MCF 10A (cell line): ENCODE data around the gene ZNF296. TPM values are rescaled to one million over a fixed set of nuclear protein-coding genes. Genes with fewer than 3 reads are reported as not detected.

Experiments
- BruUV-seq: library from RNA; stranded (reverse); fragments of 400-500 nt; replicated peaks from 2 replicates; lab custom pipeline; 2021; lab: Mats Ljungman, UMichigan
- CTCF ChIA-PET: fragments of 300-600 bp; sonication (Branson Sonifier 250); formaldehyde crosslinking; extraction: SDS; loops from one replicate; lab custom pipeline; 2021; ENCODE audit warnings: antibody characterized with exemption, inconsistent platforms; lab: Yijun Ruan, JAX
- POLR2A ChIA-PET: fragments of 300-600, 350-650 bp; sonication (Branson Sonifier 250); formaldehyde crosslinking; extraction: SDS; loops from one replicate; lab custom pipeline; 2020; ENCODE audit warnings: antibody characterized with exemption, inconsistent platforms; lab: Yijun Ruan, JAX
- DNase-seq: peaks from one replicate; pipeline ENCODE4 v3.0.0-alpha.2; 2018; ENCODE audit not compliant: unreplicated experiment
- H3K27ac Mint-ChIP-seq: one replicate; pipeline ENCODE4 v1.8.0; 2022; ENCODE audit warnings: mild to moderate bottlenecking, low read depth, mixed read lengths; ENCODE audit not compliant: unreplicated experiment
- H3K27me3 Mint-ChIP-seq: one replicate; pipeline ENCODE4 v1.8.0; 2022; ENCODE audit warnings: mixed read lengths; ENCODE audit not compliant: insufficient read depth, unreplicated experiment
- H3K36me3 Mint-ChIP-seq: one replicate; pipeline ENCODE4 v1.8.0; 2022; ENCODE audit warnings: mild to moderate bottlenecking, moderate library complexity, mixed read lengths; ENCODE audit not compliant: insufficient read depth, unreplicated experiment
- H3K4me1 Mint-ChIP-seq: one replicate; pipeline ENCODE4 v1.8.0; 2022; ENCODE audit warnings: mixed read lengths; ENCODE audit not compliant: insufficient read depth, unreplicated experiment
- H3K4me3 Mint-ChIP-seq: one replicate; pipeline ENCODE4 v1.8.0; 2022; ENCODE audit warnings: mild to moderate bottlenecking, moderate library complexity, mixed read lengths; ENCODE audit not compliant: unreplicated experiment
- H3K9me3 Mint-ChIP-seq: one replicate; pipeline ENCODE4 v1.8.0; 2022; ENCODE audit warnings: mixed read lengths; ENCODE audit not compliant: unreplicated experiment
- CTCF ChIP-seq: fragments of 200-600 bp; IDR thresholded peaks from one replicate; pipeline ENCODE4 v1.8.0; 2022; ENCODE audit warnings: antibody characterized with exemption, mild to moderate bottlenecking; ENCODE audit not compliant: unreplicated experiment
- intact Hi-C: fragments of 100-400 bp; cut with micrococcal nuclease; formaldehyde crosslinking; loops from 2 replicates; pipeline ENCODE4 v1.14.1; 2022
- total RNA-seq: library from RNA; stranded (reverse); gene quantifications from 2 replicates; pipeline ENCODE4 v1.2.3, GENCODE V29; 2022

The ZNF296 gene
- total RNA-seq, 1 experiment from 2014 or later: 2.7 TPM

DNA sequence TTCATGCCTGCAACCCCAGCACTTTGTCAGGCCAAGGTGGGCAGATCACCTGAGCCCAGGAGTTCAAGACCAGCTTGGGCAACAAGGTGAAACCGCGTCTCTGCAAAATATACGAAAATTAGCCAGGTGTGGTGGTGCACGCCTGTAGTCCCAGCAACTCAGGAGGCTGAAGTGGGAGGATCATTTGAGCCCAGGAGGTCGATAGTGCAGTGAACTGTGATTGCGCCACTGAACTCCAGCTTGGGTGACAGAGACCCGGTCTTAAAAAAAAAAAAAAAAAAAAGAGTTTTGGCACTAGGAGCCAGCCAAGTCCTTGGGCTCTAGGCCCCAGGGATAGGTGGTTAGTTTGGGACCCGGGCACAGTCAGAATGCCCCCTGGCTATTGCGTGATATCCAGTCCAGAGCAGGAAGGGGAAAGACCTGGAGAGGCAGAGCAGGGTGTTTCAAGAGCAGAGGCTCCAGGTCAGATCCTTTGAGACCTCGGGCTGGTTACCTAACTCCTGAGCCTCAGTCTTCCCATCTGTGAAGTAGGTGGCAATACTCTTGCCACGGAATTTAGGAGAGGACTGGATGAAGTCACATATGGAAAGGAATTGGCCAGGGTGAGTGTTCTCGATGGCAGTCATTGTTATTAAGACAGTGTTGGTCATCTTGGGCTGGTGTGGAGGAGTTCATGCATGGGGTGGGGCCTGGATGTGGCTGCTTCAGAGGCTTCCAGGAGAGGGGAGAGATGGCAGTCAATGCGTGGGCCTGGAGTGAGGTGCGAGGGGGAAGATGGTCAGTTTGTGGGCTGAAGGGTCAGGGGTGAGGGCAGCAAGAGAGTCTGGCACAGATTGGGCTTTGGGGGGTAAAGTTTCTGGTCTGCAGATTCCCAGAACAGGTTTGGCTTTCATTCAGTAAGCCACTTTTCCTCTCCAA lies 19.5 kb upstream of the ZNF296 start:
- CTCF ChIA-PET: interaction anchor here (0.6 kb wide), 1 partner anchor 45 kb away, joined by 3 read pairs; no protein-coding TSS in a partner anchor
- Mint-ChIP-seq H3K4me1 (peaks cover 63% of the 10 kb centered on the region), H3K27me3 (no peaks in the 10 kb centered on the region), H3K9me3 (no peaks in the 10 kb centered on the region), H3K27ac (peak overlapping the region; percentile 57), H3K36me3 (peaks cover 19% of the 10 kb centered on the region), H3K4me3 (no peak overlapping the region)
- DNase-seq: no peak
- no peak for TF ChIP-seq CTCF
- BruUV-seq: no TSS peak
- intact Hi-C loops: loop anchor here (10.0 kb wide), 2 partner anchors 149 to 239 kb away; partner anchors contain the start of gene EXOC3L2
- POLR2A ChIA-PET: interaction anchor here (1.3 kb wide), 1 partner anchor 8 kb away, joined by 3 read pairs; no protein-coding TSS in a partner anchor

GRCh38 chr19:45094707-45095106 lies 18.4 kb upstream of the ZNF296 start:
- Mint-ChIP-seq H3K27ac (peak overlapping the region; percentile 98), H3K27me3 (no peaks in the 10 kb centered on the region), H3K4me3 (peak overlapping the region; percentile 87), H3K4me1 (peaks cover 62% of the 10 kb centered on the region), H3K36me3 (peaks cover 19% of the 10 kb centered on the region), H3K9me3 (no peaks in the 10 kb centered on the region)
- ChIA-PET POLR2A (interaction anchor here (0.6 to 1.3 kb wide), 2 partner anchors 9 to 31 kb away, joined by 3 read pairs; no protein-coding TSS in a partner anchor), CTCF (no interaction called here)
- TF ChIP-seq CTCF: no peak
- intact Hi-C loops: loop anchor here (5.0 to 10.0 kb wide), 3 partner anchors 83 to 240 kb away; partner anchors contain the start of genes BLOC1S3, EXOC3L2 and TRAPPC6A
- no peak for DNase-seq
- no TSS peak for BruUV-seq

DNA sequence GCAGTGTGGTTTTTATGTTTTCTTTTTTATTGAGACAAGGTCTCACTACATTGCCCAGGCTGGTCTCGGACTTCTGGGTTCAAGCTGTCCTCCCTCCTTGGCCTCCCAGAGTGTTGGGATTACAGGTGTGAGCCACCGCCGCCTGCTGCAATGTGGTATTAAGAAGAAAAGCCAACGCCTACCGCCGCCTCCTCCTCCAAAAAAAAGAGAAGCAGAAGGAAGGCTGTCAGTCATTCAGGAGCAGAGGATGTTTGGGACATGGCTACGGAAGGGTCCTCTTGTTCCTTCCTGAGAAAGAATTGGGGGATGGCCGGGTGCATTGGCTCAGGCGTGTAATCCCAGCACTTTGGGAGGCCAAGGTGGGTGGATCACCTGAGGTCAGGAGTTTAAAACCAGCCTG lies 17.9 kb upstream of the ZNF296 start:
- POLR2A ChIA-PET: interaction anchor here (1.3 to 2.2 kb wide), 2 partner anchors 9 to 70 kb away, joined by 3 to 5 read pairs; no protein-coding TSS in a partner anchor
- BruUV-seq: no TSS peak
- Mint-ChIP-seq H3K27me3 (no peaks in the 10 kb centered on the region), H3K4me1 (peaks cover 57% of the 10 kb centered on the region), H3K4me3 (peak overlapping the region; percentile 87), H3K36me3 (peaks cover 25% of the 10 kb centered on the region), H3K27ac (peak overlapping the region; percentile 98), H3K9me3 (no peaks in the 10 kb centered on the region)
- no peak for TF ChIP-seq CTCF
- CTCF ChIA-PET: no interaction called here
- DNase-seq: no peak
- intact Hi-C loops: loop anchor here (5.0 to 10.0 kb wide), 3 partner anchors 83 to 241 kb away; partner anchors contain the start of genes BLOC1S3, EXOC3L2 and TRAPPC6A
